Measurements from ENCODE around the gene GORASP2.

DNA sequence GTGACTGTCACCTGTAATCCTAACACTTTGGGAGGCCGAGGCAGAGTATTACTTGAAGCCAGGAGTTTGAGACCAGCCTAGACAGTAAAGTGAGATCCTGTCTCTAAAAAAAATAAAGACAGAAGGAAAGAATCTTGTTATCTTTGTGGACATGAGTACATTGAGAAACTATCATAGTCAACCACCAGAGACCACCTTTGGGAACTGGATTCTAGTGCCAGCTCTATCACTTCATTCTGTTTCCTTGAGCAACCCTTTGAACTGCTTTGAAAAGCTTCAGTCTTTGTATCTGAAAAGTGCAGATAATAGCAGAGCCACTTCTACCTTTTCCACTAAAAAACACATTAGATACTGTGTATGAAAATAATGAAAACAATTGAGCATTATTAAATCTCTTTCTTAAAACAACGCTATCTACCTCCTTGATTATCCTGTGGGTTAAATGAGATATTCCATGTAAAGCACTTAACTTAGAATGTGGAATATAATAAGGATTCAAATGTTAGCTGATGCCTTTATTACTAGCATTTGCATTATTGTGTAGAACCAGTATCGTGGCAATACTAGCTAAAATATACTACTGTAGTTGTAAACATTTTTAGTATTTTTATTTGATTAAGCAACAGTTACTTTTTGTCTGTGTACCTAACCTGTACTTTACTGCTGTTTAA is 8.8 kb downstream of the GORASP2 start:
- TF ChIP-seq CTCF (IDR thresholded peaks at IDR 0.05; ENCODE audit: low read length) (no peak), EZH2 (optimal IDR thresholded peaks at IDR 0.05; ENCODE audit: low read depth, low read length) (no peak), EZH2phosphoT487 (IDR thresholded peaks at IDR 0.05; ENCODE audit: low read length) (no peak)

Measured in MM.1S (cell line).